GM19463 (cell line): ENCODE data around the gene KAT6B.
A peak's percentile ranks its signal among the peaks of the same experiment; 100 is the strongest.

ENCODE experiments used
- ATAC-seq: cut with Tn5 transposase; IDR thresholded peaks from one replicate; pipeline ENCODE4 v1.9.1; 2021; ENCODE audit warnings: mild to moderate bottlenecking, moderate library complexity; ENCODE audit not compliant: unreplicated experiment

Gene KAT6B

DNA sequence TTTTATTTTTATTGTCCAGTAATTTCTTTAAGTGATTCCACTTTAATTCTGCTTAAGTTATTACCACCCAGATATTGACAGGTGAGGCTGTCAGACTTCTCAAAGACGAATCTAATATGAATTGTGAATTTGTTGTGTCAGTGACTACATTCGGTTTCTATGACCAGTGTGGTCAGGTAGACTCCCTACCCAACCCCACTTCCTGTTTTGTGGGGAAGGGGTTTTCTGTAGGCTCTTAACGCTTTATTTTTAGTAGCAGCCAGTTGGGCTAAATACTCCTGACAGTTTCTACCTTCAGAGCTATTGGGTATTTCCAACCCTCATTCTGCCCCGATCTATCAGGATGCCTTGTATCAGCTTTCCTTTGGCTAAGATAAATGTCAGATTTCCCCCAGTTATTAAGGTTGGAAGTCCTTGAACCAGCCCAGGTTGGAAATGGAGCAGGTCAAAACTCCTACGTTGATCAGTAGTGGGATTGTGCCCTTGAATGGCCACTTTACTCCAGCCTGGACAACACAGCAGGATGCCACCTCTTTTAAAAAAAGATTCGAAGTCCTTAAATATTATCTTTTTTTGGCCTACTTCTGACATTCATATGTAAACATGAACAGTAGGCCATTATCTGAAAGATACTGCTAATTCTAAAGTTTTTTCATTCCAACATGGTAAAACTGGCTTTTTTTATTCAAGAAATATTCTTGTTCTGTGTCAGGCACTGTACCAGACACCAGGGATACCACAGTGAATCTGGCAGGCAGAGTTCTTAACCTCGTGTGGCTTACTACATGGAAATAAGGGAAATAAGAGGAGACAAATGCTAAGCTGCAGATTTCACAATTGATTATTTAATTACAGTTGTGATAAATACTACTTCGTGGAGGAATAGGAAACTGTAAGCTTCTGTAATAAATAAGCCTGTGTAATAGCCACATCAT, 151.8 kb downstream of the KAT6B start:
- ATAC-seq: peak; percentile 85

DNA sequence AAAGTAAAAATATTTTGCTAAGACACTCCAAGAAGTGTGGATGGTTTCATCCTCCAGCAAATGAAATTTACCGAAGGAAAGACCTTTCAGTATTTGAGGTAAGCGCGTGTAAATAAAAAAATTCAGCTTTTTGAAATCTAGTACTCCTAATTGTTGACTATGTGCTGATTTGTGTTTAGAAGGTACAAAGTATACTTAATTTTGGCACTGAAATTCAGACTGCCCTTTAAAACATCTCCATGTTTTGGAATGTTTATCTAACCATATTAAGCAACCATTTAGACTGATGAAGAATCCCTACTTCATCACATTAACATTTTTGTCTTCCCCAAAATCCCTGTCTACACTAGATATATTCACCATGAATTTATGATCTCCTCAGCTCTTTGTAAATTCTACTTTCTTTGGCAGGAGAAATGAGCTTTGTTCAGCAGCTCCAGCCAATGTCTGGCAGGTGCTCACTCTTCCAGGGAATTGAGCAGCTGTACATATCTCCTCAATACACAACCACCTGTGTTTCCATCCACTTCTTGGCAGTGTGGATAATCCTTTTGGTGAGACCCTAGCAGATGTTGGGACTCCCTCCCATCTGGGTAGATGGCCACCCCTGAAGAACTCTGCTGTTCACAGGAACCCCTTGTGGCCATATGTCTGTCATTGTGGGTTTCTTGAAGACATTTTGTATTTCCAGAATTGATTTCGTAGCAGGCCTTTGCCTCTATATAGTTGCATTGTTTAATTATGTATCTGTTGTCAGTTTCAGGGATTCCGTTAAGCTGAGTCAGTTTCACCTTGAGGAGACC, 155.6 kb downstream of the KAT6B start:
- no peak for ATAC-seq

DNA sequence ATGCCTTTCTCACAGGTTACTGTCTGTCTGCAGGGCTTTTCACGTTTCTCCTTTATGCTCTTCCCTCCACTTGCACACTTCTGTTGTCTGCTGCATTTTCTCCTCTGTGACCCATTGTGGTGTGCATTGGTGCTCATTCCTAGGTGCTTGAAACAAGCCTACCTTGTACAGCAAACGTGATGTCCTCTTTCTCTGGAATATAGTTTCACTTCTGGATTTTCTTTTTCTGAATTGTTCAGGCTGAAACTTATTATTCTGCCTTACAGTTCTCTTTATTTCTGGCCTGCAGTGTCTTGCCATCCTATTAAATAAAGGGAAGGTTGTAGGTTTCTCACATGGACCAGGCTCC, 156.2 kb downstream of the KAT6B start:
- ATAC-seq: no peak

DNA sequence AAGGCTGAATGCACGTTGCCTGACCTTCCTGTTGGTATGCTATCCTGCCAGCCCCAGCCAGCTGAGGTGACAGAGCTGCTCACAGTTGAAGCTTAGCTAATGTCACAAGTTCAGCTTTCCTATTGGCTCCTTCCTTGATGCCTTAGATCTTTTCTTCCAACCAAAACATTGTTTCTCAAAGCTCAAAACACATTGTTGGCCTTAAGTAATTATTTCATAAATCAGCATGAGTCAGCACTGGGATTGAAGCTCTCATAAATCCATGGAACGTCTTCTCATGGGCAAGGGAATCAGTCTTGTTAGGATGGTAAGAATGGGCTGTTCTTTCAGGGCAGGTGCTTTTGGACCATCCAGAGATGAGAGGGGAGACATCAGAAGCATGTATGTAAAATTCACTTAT, 157.0 kb downstream of the KAT6B start:
- no peak for ATAC-seq

DNA sequence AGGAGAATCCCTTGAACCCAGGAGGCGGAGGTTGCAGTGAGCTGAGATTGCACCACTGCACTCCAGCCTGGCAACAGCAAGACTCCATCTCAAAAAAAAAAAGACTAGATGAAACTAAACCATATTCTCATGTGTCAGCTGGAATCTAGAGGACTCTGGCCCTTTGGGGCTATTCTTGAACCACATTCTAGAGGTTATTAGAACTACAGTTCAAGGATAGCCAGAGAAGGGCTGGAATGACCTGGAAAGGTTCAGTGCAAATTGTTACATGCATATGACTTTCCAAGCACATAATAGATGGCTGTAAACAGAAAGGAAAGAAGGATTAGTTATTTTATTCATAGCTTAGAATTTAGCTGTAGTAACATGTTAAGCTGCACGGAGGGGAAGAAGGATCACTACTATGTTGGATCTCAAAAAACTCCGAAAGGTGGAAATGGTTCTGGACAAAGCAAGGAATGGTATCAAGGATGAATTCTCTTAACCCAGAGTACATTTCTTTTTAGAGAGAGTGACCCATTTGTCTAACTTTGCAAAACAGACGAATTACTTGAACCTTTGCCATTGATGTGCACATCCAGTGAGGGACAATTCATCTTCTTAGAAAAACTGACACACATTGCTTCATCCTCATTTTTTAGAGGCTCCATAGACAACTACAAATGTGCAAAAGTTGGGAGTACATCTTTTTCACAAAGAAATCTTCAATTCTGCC, 161.1 kb downstream of the KAT6B start:
- no peak for ATAC-seq

DNA sequence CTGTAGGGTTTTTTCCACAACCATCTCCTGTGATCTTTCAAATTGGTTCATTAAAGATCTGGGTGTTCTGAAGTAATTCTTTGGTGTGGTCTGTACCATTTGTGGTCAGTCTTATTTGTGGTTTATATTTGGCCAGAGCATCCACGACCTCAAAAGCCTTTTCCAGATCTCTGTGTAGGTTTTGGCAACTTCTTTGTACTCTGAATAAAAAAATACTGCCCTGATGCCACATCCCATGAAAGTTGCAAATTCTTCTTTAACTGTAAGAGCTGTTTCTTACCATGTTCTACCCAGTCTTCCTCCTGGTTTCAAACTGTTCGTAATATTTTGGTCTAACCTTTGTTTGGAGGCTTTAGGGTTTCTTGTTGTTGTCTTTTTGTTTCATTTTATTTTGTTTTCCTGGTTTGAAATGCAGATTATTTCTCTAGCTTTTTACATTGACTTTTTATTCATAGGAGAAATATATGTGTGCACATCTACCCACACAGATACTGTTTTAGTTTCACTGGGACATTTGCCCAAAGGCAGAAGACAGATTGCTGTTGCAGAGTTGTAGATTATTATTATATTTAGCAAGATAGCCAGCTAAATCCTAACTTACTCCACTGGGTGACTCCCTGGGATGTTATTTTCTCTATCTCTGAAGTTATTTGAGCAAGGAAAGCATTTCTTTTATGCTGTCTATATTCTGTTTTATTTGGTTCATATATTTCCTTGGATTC, 161.8 kb downstream of the KAT6B start:
- no peak for ATAC-seq

DNA sequence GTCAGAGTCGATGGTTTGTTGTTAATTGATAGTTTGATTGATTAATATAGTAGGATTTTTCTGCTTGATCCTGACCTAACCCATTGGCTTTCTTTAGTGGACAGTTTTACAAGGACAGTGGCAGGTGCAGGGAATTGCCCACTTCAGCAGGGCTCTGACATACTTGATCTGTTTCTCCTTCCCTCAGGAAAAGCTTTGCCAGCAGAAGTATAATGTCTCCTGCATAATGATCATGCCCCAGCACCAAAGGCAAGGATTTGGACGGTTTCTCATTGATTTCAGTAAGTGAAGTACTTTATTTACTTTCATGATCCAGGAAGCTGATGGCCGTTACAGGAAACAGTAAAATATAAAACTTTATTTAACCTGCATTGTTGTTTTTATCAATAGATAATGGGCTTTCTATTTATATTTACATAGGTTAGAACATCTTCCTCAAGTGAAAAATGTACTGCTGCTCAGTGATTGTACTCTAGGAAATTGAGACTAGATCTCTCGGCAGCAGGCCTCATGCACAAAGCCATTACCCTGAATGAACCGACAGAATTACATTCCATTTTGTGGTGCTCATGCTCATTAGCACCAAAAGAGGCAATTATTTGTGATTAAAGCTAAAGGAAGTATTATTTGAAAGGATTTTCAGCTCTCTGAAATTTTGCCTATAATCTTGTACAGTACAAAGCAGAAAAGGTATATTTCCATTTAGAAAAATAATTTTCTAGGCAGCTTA, 162.6 kb downstream of the KAT6B start:
- no peak for ATAC-seq

DNA sequence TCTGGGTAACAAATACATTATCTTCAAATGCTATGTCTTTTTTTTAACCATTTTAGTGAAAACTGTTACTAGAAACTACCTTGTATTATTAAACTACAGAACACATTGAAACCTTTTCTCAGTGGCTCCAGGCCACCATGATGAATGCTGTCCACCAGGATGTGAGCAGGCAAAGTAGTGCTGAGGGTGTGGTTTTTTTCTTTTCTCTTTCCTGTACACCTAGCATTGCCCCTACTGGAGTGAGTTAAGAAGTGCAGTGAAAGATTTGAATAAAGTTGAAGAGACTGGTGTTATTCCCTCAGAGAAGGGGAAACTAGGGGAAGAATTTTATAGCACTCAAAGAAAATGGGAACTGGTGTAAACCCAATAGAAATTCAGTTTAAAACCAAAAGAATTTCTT, 165.0 kb downstream of the KAT6B start:
- ATAC-seq: no peak

DNA sequence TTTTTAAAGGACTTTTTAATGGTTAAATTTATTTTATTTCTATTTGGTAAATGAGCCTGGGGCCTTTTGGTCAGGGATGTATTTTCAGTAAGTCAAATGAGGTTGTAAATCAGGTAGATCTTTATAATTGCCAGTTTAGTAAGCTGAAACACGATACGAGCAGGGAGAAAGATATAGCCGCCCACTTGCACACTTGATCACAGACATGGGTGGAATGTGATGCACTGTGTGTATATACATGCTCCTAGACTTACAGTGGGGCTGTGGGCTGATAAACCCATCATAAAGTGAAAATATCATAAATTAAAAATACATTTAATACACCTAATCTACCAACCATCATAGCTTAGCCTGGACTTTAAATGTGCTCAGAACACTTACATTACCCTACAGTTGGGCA, 165.7 kb downstream of the KAT6B start:
- ATAC-seq: no peak

GRCh38 chr10:74993649-74994048, 167.2 kb downstream of the KAT6B start:
- no peak for ATAC-seq

- ATAC-seq: peak; percentile 62
These were observed 168.5 kb downstream of the KAT6B start for GRCh38 chr10:74994854-74995253.

- no peak for ATAC-seq
These were observed 169.4 kb downstream of the KAT6B start for GRCh38 chr10:74995806-74996205.

- no peak for ATAC-seq
These were observed 170.8 kb downstream of the KAT6B start for GRCh38 chr10:74997163-74997562.

- peak; percentile 84 for ATAC-seq
These were observed 174.4 kb downstream of the KAT6B start for GRCh38 chr10:75000748-75001321.

DNA sequence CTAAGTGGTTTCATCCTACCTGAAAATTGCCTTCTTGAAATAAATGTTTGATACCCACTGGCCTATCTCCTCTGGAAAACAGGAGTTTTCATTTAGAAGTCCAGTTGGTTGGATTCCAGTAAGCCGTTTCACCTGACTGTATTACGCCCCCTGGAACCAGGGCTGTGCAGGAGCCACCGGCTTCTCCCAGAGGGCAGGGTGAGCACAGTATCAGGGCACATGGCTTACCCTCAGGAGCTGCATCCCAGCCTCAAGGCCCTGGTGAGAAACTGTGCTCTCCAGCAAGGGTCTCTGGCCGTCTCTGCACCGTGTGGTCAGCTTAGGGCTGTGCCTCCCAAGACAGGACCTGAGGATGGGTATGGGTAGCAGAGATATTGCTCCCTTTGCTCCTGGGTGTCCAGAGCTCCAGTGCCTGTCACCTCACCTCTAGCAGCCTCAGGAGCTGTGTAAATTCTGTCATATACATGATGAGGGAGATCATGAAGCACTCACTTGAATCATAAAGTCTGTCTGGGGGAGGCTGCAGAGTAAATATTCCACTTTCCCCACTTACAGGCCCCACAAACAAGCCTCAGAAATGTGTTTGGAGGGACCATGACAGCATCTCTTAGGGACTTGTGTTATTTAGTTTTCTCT, 175.4 kb downstream of the KAT6B start:
- ATAC-seq: no peak

GRCh38 chr10:75002351-75002725, 175.9 kb downstream of the KAT6B start:
- no peak for ATAC-seq

GRCh38 chr10:75002967-75003594, 176.7 kb downstream of the KAT6B start:
- no peak for ATAC-seq

DNA sequence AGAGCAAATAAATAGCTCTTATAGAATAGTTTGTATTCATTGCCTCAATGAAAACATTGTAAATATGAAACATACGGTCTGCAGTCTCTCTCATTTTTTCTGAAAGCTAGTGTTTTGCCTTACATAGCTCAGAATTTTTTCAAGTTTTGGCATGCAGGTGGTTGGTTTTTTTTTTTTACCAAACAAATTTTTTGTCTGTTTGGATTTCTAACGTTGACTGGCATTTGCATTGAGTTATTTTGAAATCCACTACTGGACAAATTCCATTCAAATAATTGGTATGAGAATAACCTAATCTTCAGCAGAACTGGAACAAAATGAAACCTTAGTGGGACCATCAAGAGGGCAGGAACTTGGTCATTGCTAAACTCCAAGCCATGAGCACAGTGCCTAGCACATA, 177.5 kb downstream of the KAT6B start:
- no peak for ATAC-seq

DNA sequence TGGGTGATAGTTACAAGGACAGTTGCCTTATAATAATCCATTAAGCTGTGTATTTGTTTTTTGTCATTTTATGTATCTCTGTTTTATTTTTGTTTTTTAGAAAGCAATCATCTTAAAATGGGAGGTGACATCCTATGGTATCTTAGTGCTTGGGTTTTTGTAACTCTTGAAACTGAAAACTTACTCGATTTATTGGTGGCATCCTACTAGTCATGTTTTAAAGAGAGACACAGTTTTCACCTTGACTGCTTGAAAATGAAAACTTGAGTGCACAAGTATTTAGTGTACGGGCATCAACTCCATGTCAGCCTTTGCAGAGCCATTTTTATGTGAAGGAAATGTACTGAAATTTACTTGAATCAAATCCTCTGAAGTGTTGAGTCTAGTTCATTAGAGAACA, 181.2 kb downstream of the KAT6B start:
- no peak for ATAC-seq
